Measurements from ENCODE around the gene ZP1.
"Not testable (repeated sequence)": the region's sequence is repeated elsewhere in the genome, so short reads cannot be mapped to it uniquely, and the experiment has no call there.

ZP1 gene

GRCh38 chr11:60866911-60867870 is at the start of gene ZP1:
Gene ZP1, plus strand, starts transcription at chr11:60867542. Its CDS starts 20 bp downstream, at chr11:60867562.
- no peak for DNase-seq

GRCh38 chr11:60818057-60818456 is 49.3 kb upstream of the ZP1 start:
- no peak for DNase-seq

GRCh38 chr11:60821827-60822599 is 45.3 kb upstream of the ZP1 start:
- no peak for DNase-seq

- DNase-seq, result not testable (repeated sequence)
These were observed 43.5 kb upstream of the ZP1 start for GRCh38 chr11:60823745-60824306.

- no peak for DNase-seq
These were observed 42.2 kb upstream of the ZP1 start for GRCh38 chr11:60825118-60825517.

GRCh38 chr11:60825790-60826189 is 41.6 kb upstream of the ZP1 start:
- DNase-seq, result no peak

GRCh38 chr11:60830478-60831142 is 36.7 kb upstream of the ZP1 start:
- no peak for DNase-seq

GRCh38 chr11:60831143-60831500 is 36.2 kb upstream of the ZP1 start:
- peak; percentile 57 for DNase-seq

- DNase-seq, result peak; percentile 20
These were observed 35.8 kb upstream of the ZP1 start for GRCh38 chr11:60831501-60832079.

GRCh38 chr11:60834742-60835533 is 32.4 kb upstream of the ZP1 start:
- no peak for DNase-seq

GRCh38 chr11:60835534-60835846 is 31.9 kb upstream of the ZP1 start:
- DNase-seq, result no peak

GRCh38 chr11:60836866-60837515 is 30.4 kb upstream of the ZP1 start:
- DNase-seq, result no peak

GRCh38 chr11:60838132-60838531 is 29.2 kb upstream of the ZP1 start:
- no peak for DNase-seq

GRCh38 chr11:60840470-60841430 is 26.6 kb upstream of the ZP1 start:
- DNase-seq, result no peak

GRCh38 chr11:60841797-60842667 is 25.3 kb upstream of the ZP1 start, which contains the start of gene CCDC86:
Gene CCDC86, plus strand, starts transcription at chr11:60842113. Its CDS starts 12 bp downstream, at chr11:60842125.
- DNase-seq, result peak; percentile 79

GRCh38 chr11:60842668-60843600 is 24.4 kb upstream of the ZP1 start:
- DNase-seq, result no peak

- DNase-seq, result no peak
These were observed 23.1 kb upstream of the ZP1 start for GRCh38 chr11:60844045-60844869.

Data from GF-D8 (cell line).